Measurements from ENCODE around the gene ABLIM2.

ABLIM2 gene

GRCh38 chr4:8044244-8044643 is 114.4 kb downstream of the ABLIM2 start:
- Histone ChIP-seq H3F3A (ENCODE audit: insufficient read depth, low read length) (no peaks in the 10 kb centered on the region), H3K4me3 (ENCODE audit: low read length) (no peak overlapping the region), H3K79me2 (ENCODE audit: low read length) (no peaks in the 10 kb centered on the region)

GRCh38 chr4:8043596-8043995 is 115.0 kb downstream of the ABLIM2 start:
- Histone ChIP-seq H3K9me3 (replicated peaks; ENCODE audit: insufficient read depth, low read length) (no peaks in the 10 kb centered on the region), H2AFZ (ENCODE audit: low read length) (no peak overlapping the region), H3K9me2 (replicated peaks; ENCODE audit: insufficient read depth, low read length) (no peaks in the 10 kb centered on the region), H3K27me3 (replicated peaks; ENCODE audit: insufficient read depth, low read length) (peaks cover 95% of the 10 kb centered on the region), H3K79me2 (ENCODE audit: low read length) (no peaks in the 10 kb centered on the region), H3K9ac (ENCODE audit: low read length) (no peak overlapping the region), H3K27ac (ENCODE audit: low read length) (no peak overlapping the region), H3F3A (ENCODE audit: insufficient read depth, low read length) (no peaks in the 10 kb centered on the region), H3K4me1 (ENCODE audit: low read length) (no peaks in the 10 kb centered on the region), H3K4me2 (ENCODE audit: low read depth, low read length) (no peak overlapping the region), H3K36me3 (replicated peaks; ENCODE audit: insufficient read depth, low read length) (no peaks in the 10 kb centered on the region), H3K4me3 (ENCODE audit: low read length) (no peak overlapping the region), H4K20me1 (ENCODE audit: insufficient read depth, low read length) (no peaks in the 10 kb centered on the region)
- DNase-seq = no peak
- TF ChIP-seq CTCF (IDR thresholded peaks at IDR 0.05; ENCODE audit: low read length) (no peak), EZH2phosphoT487 (IDR thresholded peaks at IDR 0.05; ENCODE audit: low read length) (no peak), EZH2 (optimal IDR thresholded peaks at IDR 0.05; ENCODE audit: low read depth, low read length) (no peak)

More at GRCh38 chr4:8044244-8044643, 114.4 kb downstream of the ABLIM2 start:
- no peaks in the 10 kb centered on the region for H3K4me1 ChIP-seq (ENCODE audit: low read length)
- H3K36me3 ChIP-seq (replicated peaks; ENCODE audit: insufficient read depth, low read length) = no peaks in the 10 kb centered on the region
- no peak for DNase-seq
- peaks cover 95% of the 10 kb centered on the region for H3K27me3 ChIP-seq (replicated peaks; ENCODE audit: insufficient read depth, low read length)
- no peak overlapping the region for H3K4me2 ChIP-seq (ENCODE audit: low read depth, low read length)
- no peaks in the 10 kb centered on the region for H3K9me3 ChIP-seq (replicated peaks; ENCODE audit: insufficient read depth, low read length)
- no peaks in the 10 kb centered on the region for H4K20me1 ChIP-seq (ENCODE audit: insufficient read depth, low read length)
- H3K27ac ChIP-seq (ENCODE audit: low read length) = no peak overlapping the region
- no peaks in the 10 kb centered on the region for H3K9me2 ChIP-seq (replicated peaks; ENCODE audit: insufficient read depth, low read length)
- no peak overlapping the region for H2AFZ ChIP-seq (ENCODE audit: low read length)
- no peak for TF ChIP-seq EZH2 (optimal IDR thresholded peaks at IDR 0.05; ENCODE audit: low read depth, low read length)
- TF ChIP-seq EZH2phosphoT487 (IDR thresholded peaks at IDR 0.05; ENCODE audit: low read length) = no peak
- no peak for TF ChIP-seq CTCF (IDR thresholded peaks at IDR 0.05; ENCODE audit: low read length)
- H3K9ac ChIP-seq (ENCODE audit: low read length) = no peak overlapping the region

GRCh38 chr4:8041868-8042267 is 116.7 kb downstream of the ABLIM2 start:
- H3K9ac ChIP-seq (ENCODE audit: low read length) = no peak overlapping the region
- H3K36me3 ChIP-seq (replicated peaks; ENCODE audit: insufficient read depth, low read length) = no peaks in the 10 kb centered on the region
- no peak overlapping the region for H2AFZ ChIP-seq (ENCODE audit: low read length)
- H3K4me3 ChIP-seq (ENCODE audit: low read length) = no peak overlapping the region
- H3K27ac ChIP-seq (ENCODE audit: low read length) = no peak overlapping the region
- no peaks in the 10 kb centered on the region for H3F3A ChIP-seq (ENCODE audit: insufficient read depth, low read length)
- H3K9me2 ChIP-seq (replicated peaks; ENCODE audit: insufficient read depth, low read length) = no peaks in the 10 kb centered on the region
- TF ChIP-seq EZH2phosphoT487 (IDR thresholded peaks at IDR 0.05; ENCODE audit: low read length) = no peak
- no peak for TF ChIP-seq EZH2 (optimal IDR thresholded peaks at IDR 0.05; ENCODE audit: low read depth, low read length)
- TF ChIP-seq CTCF (IDR thresholded peaks at IDR 0.05; ENCODE audit: low read length) = no peak
- H3K27me3 ChIP-seq (replicated peaks; ENCODE audit: insufficient read depth, low read length) = peaks cover 94% of the 10 kb centered on the region
- no peaks in the 10 kb centered on the region for H3K4me1 ChIP-seq (ENCODE audit: low read length)
- H3K4me2 ChIP-seq (ENCODE audit: low read depth, low read length) = no peak overlapping the region
- no peaks in the 10 kb centered on the region for H3K9me3 ChIP-seq (replicated peaks; ENCODE audit: insufficient read depth, low read length)
- no peaks in the 10 kb centered on the region for H4K20me1 ChIP-seq (ENCODE audit: insufficient read depth, low read length)
- no peak for DNase-seq
- no peaks in the 10 kb centered on the region for H3K79me2 ChIP-seq (ENCODE audit: low read length)
